Islet of Langerhans (tissue), 1 donor: ENCODE measurements around the gene ONECUT3.

ENCODE experiments used
- FAIRE-seq: peaks from one replicate; lab custom pipeline; 2011; peaks lifted over from hg19 to GRCh38; lab: Jason Lieb, UNC

The ONECUT3 gene

GRCh38 chr19:1814833-1815604, 61.7 kb downstream of the ONECUT3 start:
- no peak for FAIRE-seq

GRCh38 chr19:1815605-1816529, 62.6 kb downstream of the ONECUT3 start:
- FAIRE-seq: no peak

GRCh38 chr19:1816530-1817298, 63.4 kb downstream of the ONECUT3 start:
- no peak for FAIRE-seq

GRCh38 chr19:1817553-1818179, 64.4 kb downstream of the ONECUT3 start:
- no peak for FAIRE-seq

DNA sequence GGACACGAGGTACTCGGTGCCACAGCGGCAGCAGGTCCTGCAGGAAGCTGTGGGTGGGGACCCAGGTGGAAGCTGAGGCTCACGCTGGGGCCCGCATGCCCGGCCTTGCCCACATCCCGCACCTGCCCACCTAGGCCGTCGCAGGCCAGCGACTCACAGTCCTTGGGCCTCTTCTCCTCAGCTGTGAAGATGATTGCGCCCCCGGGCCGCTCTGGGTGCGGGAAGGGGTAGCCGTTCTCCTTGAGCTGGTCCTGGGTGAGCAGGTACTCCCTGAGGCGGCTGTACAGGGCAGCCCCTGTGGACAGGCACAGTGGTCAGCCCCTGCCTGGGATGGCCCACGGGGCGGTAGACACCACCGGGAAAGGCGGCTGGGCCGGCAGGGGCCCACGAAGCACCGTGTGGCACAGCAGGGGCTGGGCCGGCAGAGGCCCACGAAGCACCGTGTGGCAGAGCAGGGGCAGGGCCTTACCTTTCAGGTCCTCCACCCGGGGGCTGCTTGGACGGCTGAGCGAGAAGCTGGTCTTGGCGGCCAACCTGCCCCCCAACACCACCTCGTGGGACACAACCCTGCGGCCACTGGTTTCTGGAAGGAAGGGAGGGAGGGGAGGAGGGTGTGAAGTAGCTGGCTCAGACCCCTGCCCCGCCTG, 65.4 kb downstream of the ONECUT3 start:
- no peak for FAIRE-seq

GRCh38 chr19:1819341-1820255, 66.3 kb downstream of the ONECUT3 start:
- no peak for FAIRE-seq

DNA sequence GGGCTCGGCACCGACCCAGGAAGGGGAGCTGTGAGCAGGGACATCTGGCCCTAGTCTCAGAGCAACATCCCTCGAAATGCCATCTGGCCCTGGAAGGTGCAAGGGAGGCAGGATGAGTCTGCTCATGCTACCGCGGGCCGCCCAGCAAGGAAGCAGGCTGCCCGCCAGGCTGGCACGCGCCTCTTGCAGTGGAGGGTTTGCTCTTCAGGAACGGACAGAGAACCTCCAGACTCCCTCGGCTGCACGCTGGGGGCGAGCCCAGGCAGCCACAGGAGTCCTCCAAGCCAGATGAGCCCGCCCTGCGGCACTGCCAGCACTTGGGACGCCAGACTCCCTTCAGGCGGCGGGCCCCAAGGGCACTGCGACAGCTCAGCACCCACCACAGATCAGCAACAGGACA, 68.9 kb downstream of the ONECUT3 start:
- no peak for FAIRE-seq

DNA sequence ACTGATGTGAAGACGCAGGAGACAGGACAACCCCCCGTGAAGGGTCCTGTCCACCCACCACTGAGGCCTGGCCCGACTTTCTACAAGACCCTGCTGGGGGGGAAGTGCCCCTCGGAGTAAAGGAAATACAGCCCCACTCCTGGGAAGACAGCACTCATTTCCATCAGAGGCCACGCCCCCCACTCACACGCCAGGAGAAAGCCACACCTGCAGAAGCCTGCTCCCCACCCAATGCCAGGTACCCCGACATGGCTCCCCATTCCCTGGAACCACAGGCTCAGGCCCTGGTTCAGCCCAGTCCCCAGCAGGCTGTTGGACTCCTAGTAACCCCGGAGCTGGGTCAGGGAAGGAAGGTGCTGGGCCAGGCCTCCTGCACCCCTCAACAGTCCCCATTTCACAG, 69.7 kb downstream of the ONECUT3 start:
- FAIRE-seq: no peak

GRCh38 chr19:1823539-1824251, 70.4 kb downstream of the ONECUT3 start:
- no peak for FAIRE-seq

GRCh38 chr19:1824252-1824622, 70.9 kb downstream of the ONECUT3 start:
- FAIRE-seq: no peak

GRCh38 chr19:1825909-1826556, 72.7 kb downstream of the ONECUT3 start:
- FAIRE-seq: no peak

GRCh38 chr19:1826557-1827521, 73.5 kb downstream of the ONECUT3 start:
- FAIRE-seq: no peak

GRCh38 chr19:1827566-1828278, 74.4 kb downstream of the ONECUT3 start:
- no peak for FAIRE-seq

DNA sequence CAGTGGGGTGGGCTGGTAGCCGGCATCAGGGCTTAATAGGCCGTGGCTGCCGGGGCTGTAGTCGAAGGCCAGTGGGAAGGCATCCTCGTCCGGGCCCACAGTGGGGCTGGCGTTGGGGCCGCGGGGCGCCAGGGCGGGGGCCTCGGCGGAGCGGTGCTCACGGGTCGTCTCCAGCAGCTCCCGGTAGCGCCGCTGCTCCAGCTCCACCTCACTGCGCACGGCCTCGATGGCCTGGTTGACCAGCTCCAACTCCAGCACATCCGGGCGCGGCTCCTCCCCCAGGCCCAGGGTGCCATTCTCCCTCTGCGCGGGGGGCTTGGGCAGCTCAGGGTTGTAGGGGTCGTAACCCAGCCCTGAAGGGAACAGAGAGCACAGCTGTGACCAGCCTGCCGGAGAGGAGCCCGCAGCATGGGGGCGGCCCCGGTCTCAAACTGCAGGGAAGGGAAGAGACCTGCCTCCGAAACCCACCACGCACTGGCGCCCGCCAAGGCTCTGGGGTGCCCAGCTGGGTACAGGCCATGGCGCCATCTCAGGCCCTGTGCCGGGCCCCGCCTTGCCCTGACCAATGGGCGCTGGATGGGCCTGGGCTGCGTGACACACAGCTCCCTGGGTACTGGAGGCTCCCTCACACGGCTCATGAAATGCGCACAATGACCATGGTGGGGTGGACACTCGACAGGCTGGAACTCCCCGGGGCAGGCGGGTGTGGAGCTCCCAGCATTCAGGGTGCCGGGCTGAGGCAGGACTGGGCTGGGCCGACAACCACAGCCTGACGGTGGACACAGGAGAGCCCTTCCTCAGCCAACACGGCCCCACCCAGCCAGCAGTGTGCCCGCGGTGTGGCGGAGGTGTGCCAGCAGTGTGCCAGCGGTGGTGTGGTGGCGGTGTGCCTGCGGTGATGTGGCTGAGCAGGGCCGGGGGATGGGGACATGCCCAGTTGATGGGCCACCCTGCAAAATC, 75.3 kb downstream of the ONECUT3 start:
- FAIRE-seq: no peak

GRCh38 chr19:1829958-1830357, 76.7 kb downstream of the ONECUT3 start:
- no peak for FAIRE-seq

GRCh38 chr19:1830568-1830967, 77.3 kb downstream of the ONECUT3 start:
- FAIRE-seq: no peak
